ENCODE results near the gene ARSG.

DNA sequence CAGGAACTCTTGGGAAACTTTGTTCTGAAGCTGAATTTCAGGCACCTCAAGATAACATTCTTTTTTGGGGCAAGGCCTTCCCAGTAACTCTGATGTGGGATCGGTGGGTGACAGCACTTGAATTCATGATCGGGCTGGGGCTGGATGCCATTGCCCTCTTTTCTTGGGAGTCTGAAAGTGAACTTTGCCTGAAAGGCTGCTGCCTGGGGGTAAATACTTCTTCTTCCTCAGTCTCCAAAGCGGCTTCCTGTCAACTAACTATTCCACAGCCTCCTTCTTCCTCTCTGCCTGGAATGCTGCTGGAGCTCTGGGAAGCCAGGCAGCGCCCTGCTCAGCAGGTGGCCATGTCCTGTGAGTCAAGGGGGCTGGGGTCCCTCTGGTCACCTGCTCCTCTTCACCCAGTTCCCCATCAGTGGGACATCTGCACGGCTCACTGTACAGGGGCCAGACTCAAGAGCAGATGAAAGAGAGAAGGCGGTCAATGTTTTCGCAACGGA, 86.5 kb downstream of the ARSG start:
- TF ChIP-seq CTCF (conservative IDR thresholded peaks at IDR 0.05; ENCODE audit: low read length) (no peak), EZH2phosphoT487 (IDR thresholded peaks at IDR 0.05; ENCODE audit: borderline replicate concordance, low read depth, low read length) (no peak)
